ENCODE results near the gene CFD.

DNA sequence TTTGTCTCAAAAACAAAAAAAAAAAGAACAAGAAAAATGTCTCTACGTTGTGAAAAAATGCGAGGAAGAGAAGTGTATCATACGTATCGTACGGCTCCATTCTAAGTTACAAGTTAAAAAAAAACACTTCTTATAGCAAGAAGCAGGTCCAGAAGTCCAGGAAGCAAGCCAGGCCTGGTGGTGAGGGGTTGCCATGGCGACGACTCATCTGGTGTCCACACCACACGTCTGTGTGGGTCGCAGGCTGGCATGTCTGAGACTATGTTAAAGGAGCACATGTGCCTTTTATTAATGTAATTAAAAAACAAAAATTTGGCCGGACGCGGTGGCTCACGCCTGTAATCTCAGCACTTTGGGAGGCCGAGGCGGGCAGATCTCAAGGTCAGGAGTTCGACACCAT is 27.6 kb downstream of the CFD start:
- TF ChIP-seq, protein P1, sequence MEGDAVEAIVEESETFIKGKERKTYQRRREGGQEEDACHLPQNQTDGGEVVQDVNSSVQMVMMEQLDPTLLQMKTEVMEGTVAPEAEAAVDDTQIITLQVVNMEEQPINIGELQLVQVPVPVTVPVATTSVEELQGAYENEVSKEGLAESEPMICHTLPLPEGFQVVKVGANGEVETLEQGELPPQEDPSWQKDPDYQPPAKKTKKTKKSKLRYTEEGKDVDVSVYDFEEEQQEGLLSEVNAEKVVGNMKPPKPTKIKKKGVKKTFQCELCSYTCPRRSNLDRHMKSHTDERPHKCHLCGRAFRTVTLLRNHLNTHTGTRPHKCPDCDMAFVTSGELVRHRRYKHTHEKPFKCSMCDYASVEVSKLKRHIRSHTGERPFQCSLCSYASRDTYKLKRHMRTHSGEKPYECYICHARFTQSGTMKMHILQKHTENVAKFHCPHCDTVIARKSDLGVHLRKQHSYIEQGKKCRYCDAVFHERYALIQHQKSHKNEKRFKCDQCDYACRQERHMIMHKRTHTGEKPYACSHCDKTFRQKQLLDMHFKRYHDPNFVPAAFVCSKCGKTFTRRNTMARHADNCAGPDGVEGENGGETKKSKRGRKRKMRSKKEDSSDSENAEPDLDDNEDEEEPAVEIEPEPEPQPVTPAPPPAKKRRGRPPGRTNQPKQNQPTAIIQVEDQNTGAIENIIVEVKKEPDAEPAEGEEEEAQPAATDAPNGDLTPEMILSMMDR (conservative IDR thresholded peaks at IDR 0.05; ENCODE audit: low read length) = no peak
- TF ChIP-seq EZH2phosphoT487 (IDR thresholded peaks at IDR 0.05; ENCODE audit: borderline replicate concordance, low read depth, low read length) = no peak
